NCI-H82 treated with DMSO at 0.1 percent for 48 hours (cell line): ENCODE measurements around the gene SERPINF2.
"Not testable (repeated sequence)": the region's sequence is repeated elsewhere in the genome, so short reads cannot be mapped to it uniquely, and the experiment has no call there.

ENCODE experiments used
- DNase-seq: peaks from one replicate; lab custom pipeline; 2025; ENCODE audit not compliant: unreplicated experiment; lab: John Stamatoyannopoulos, UW

SERPINF2 gene

DNA sequence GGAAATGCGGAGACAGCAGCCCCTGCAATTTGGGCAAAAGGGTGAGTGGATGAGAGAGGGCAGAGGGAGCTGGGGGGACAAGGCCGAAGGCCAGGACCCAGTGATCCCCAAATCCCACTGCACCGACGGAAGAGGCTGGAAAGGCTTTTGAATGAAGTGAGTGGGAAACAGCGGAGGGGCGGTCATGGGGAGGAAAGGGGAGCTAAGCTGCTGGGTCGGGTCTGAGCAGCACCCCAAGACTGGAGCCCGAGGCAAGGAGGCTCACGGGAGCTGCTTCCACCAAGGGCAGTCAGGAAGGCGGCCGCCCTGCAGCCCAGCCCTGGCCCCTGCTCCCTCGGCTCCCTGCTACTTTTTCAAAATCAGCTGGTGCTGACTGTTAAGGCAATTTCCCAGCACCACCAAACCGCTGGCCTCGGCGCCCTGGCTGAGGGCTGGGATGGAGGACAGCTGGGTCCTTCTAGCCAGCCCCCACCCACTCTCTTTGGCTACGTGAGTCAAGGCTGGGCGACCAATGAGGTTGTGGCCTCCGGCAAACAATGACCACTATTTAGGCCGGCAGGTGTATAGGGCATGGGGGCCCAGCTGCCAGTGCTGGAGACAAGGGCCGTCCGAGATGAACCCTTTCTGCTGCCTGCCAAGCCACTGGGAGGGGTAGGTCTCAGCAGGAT is 19.7 kb downstream of the SERPINF2 start:
- no peak for DNase-seq

DNA sequence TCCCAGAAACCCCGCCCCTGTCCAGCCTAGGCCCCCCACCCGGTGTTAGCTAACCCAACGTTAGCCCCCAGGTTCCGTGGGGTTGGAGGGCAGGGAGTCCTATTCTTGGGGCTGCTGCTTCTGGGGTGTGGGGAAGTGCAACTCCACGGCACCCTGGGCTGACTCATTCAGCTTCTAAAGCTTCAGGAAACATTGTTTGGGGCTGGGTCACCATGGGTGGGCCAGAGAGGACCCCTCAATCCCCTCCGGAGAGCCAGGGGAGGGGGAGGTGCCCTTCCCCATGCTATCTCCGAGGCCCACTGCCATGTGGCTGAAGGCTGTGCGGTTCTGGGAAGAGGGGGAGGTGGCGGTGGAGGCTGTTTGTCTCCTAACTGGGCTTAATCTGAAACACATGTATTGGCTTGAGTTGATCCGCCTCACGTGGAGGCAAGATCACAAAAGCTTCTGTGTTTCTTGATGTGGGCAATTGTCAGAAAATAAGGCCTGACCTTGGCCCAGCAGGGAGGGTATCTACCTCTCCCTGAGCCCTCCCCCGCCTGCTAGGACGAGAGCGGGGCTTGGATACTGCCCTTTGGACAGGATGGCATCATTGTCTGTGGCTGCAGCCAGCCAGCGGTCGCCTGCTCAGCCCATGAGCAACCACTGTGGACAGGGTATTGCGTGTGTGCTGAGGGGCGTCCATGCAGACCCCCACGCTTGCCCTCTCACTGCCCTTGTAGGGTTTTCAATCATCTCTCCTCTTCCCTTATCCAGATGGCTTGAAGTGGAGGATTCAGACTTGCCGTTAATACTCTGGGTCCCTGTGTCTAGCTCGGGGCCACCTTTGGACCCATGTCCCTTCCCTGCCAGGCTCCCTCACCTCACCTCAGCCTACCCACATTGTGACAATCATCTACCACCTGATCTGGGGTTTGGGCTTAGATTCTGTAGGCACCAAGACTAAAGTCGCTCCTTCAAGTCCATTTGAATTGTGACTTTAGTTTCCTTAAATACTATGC is 20.5 kb downstream of the SERPINF2 start:
- peak; percentile 81 for DNase-seq

DNA sequence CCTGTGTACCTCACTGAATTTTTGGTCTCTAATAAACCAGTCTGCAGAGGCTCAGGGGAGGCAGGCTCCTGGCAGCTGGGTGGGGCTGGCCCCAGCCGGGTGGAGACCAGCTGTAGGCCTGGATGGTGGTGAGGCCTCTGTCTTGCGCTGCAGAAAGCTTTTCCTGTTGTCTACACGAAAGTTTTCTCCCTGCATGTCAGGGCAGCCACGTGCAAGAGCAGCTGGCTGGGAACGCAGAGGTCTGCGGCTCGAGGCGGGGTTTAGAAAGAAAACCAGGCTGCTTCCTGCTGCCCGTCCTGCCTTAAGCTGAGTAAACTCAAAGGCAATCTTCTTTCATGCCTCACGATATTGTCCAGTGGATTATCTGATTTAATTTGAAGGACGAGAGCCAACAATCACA is 21.6 kb downstream of the SERPINF2 start:
- DNase-seq = peak; percentile 35

DNA sequence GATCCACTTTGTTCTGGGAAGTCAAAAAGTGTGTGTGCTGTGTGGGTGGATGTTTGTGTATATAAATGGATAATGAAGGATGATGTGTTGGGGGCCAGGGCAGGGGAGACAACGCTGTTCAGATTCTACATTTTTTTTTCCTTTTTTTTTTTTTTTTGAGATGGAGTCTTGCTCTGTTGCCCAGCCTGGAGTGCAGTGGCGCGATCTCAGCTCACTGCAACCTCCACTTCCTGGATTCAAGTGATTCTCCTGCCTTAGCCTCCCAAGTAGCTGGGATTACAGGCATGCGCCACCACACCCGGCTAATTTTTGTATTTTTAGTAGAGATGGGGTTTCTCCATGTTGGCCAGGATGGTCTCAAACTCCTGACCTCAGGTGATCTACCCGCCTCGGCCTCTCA is 22.0 kb downstream of the SERPINF2 start:
- DNase-seq = not testable (repeated sequence)

DNA sequence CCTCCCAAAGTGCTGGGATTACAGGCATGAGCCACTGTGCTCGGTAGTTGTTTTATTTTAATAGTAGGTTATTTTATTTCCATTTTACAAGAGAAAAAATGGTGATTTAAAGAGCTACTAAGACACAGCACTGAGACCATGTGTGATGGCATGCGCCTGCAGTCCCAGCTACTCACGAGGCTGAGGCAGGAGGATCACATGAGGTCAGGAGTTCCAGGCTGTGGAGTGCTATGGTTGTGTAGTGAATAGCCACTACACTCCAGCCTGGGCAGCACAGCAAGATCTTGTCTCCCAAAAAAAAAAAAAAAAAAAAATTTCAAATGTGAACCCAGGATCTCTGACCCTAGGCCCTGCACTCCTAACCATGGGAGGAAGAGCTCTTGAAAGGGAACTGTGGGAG is 22.9 kb downstream of the SERPINF2 start:
- DNase-seq = no peak

DNA sequence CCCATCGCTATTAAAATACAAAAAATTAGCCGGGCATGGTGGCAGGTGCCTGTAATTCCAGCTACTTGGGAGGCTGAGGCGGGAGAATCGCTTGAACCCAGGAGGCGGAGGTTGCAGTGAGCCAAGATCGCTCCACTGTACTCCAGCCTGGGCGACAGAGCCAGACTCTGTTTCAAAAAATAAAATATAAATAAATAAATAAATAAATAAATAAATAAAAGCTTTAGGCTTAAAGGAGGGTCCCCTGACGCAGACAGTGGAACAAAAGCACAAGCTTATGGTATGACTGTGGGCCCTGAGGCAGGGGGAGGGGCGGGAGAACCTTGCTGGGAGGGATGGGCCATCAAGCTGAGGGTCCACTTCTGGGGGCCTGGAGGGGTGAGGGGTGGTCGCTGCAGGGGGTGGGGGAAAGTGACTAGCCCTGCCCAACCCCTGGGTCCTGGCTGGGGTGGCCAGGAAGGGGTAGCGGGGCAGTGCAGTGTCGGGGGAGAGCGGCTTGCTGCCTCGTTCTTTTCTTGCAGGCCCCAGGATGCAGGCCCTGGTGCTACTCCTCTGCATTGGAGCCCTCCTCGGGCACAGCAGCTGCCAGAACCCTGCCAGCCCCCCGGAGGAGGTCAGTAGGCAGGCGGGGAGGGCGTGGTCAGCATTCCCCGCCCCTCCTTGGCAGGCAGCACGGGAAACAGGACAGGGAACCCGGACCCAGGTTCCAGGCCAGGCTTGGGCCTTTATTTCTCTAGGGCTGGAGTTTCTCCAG is 23.9 kb downstream of the SERPINF2 start:
- no peak for DNase-seq

DNA sequence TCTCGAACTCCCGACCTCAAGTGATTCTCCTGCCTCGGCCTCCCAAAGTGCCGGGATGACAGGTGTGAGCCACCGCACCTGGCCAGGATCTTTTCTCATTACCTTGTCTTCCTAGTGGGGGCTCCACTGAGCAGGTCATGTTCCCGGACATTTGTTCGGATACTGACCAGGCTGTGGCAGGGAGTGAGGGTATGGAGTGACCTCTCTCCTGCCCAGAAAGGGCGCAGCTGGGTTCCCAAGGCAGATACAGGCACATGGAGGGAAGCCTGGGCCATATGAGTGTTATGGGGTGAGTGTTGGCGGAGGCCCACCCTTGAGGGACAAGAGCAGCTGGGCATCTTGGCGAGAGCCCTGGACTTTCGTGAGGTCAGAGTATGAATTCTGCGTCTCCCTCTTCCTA is 24.7 kb downstream of the SERPINF2 start:
- no peak for DNase-seq

DNA sequence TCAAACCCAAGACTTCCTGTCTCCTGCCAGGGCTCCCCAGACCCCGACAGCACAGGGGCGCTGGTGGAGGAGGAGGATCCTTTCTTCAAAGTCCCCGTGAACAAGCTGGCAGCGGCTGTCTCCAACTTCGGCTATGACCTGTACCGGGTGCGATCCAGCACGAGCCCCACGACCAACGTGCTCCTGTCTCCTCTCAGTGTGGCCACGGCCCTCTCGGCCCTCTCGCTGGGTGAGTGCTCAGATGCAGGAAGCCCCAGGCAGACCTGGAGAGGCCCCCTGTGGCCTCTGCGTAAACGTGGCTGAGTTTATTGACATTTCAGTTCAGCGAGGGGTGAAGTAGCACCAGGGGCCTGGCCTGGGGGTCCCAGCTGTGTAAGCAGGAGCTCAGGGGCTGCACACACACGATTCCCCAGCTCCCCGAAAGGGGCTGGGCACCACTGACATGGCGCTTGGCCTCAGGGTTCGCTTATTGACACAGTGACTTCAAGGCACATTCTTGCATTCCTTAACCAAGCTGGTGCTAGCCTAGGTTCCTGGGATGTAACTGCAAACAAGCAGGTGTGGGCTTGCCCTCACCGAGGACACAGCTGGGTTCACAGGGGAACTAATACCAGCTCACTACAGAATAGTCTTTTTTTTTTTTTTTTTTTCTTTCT is 27.3 kb downstream of the SERPINF2 start:
- no peak for DNase-seq

DNA sequence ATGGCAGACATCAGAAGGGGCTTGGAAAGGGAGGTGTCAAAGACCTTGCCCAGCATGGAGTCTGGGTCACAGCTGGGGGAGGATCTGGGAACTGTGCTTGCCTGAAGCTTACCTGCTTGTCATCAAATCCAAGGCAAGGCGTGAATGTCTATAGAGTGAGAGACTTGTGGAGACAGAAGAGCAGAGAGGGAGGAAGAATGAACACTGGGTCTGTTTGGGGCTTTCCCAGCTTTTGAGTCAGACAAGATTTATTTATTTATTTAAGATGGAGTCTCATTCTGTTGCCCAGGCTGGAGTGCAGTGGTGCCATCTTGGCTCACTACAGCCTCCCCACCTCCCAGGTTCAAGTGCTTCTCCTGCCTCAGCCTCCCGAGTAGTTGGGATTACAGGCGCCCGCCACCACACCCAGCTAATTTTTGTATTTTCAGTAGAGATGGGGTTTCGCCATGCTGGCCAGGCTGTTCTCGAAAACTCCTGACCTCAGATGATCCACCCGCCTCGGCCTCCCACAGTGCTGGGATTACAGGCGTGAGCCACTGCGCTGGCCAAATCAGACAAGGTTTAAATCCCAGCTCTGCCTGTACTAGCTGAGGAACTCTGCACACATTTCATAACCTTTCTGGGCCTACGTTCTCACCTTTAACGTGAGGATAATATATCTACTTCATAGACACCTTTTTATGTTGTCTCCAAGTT is 30.5 kb downstream of the SERPINF2 start:
- DNase-seq = not testable (repeated sequence)

DNA sequence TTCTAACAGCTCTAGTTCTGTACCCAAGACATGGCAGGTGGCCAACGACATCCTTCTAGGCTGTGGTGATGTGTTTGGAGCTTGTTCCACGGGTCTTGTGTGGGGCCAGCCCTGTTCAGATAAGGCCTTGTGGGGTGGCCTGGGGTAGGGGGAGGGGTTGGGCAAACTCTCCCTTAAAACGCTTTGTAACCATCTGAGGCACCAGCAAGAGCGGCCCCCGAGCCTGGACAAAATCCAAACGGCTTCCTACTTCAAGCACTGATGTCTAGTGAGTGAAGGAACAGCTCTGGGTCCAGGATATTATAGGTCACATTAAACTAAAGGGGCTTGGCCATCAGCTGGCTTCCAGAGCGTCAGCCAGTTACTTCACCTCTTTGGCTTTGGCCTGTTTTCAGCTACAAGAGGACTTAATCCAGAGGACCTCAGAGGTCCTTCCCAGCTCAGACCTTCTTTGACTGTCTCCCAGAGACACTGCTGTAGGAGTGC is 31.1 kb downstream of the SERPINF2 start:
- no peak for DNase-seq

DNA sequence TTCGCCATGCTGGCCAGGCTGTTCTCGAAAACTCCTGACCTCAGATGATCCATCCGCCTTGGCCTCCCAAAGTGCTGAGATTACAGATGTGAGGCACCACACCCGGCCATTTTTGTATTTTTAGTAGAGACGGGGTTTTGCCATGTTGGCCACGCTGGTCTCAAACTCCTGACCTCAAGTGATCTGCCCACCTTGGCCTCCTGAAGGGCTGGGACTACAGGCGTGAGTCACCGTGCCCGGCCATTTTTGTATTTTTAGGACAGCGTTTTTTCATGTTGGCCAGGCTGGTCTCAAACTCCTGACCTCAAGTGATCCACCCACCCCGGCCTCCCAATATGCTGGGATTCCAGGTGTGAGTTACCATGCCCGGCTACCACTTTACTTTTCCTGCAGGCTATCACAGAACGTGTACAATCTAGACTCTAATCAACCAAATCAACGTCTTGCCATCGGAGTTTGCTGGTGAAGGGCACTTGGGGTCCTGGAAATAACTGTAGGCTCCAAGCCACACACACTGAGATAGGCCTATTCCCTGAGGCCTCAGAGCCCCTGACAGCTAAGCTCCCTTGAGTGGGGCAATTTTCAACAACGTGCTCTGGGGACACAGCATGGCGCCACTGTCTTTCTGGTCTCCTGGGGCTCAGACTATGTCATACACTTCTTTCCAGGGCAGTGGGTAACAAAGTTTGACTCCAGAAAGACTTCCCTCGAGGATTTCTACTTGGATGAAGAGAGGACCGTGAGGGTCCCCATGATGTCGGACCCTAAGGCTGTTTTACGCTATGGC is 31.9 kb downstream of the SERPINF2 start:
- no peak for DNase-seq

DNA sequence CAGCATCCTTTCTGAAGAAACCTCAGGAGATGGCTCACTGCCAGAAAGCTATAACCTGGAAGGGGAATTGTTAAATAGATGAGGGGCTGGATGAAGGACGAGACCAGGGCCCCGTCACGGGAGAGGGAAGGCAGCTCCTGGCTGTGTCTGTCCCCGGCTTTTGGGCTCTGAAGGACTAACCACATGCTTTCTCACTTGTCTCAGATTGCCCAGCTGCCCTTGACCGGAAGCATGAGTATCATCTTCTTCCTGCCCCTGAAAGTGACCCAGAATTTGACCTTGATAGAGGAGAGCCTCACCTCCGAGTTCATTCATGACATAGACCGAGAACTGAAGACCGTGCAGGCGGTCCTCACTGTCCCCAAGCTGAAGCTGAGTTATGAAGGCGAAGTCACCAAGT is 33.7 kb downstream of the SERPINF2 start:
- DNase-seq = no peak

DNA sequence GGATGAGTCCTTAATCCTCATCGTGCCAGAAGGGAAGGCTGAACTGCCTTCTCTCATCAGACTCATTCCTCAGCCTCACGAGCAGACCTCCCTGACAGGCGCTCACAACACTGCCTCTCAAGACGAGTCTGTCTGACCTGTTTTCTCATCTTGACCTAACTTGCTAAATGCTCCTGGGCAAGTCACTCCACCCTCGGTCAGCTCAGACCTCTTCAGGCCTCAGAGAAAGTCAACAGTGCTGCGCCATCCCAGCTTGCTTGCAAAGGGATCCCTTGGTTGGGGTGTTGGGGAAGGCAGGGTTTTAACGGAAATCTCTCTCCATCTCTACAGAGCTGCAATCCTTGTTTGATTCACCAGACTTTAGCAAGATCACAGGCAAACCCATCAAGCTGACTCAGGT is 34.2 kb downstream of the SERPINF2 start:
- no peak for DNase-seq

DNA sequence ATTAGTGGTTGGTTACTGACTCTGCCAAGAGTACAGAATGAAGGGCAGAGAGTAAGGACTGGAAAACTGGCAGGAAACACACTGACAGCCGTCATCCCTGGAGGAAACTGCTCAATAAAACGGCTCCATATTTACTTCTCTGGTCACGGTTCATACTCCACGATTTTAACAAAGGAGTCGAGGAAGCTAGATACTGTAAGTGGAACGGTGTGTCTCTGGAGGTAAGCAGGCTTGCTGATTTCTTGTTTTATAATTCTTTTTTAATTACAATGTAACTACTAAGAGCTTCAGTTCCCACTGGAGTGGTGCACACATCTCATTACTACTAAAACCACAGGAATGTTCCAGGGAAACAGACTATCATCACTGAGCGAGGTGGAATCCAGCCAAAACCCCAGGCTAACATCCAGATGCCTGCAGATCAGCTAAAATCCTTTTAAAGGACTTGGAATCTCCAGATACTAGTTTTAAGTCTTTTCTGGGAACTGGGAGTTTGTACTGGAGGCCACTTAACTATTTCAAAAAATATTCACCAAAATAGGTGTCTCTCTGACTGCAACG is 37.0 kb downstream of the SERPINF2 start:
- DNase-seq = peak; percentile 28

DNA sequence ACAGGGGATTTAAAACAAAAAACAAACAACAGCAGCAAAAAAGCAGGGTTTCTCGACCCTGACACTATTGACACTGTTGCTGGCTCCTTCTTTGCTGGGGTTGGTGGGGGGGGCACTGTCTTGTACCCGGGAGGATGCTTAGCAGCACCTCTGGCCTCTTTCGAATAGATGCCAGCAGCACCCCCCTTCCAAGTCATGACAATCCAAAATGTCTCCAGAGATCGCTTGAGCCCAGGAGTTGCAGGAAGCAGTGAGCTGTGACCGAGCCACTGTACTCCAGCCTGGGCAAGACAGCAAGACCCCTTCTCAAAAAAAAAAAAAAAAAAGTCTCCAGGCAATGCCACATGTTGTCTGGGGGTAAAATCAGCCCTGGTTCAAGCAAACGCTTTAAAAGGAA is 39.5 kb downstream of the SERPINF2 start:
- no peak for DNase-seq

DNA sequence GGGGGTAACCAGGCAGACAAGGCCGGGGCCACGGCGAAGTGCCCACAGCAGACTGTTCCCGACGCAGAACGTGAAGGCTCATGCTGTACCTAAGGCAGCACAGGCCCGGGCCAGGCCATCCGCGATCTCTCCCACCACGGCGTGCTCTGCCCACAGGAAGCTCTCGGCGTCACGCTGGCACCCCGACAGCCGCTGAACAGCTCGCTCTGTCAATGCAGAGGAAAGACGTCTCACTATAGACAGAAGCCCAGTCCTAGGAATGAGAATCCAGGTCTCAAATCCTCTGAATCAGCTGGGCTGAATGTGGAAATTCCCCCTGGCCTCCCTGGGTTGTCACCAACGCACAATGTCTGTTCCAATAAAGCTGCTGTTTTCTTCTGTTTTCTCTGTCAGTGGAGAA is 40.6 kb downstream of the SERPINF2 start:
- no peak for DNase-seq

DNA sequence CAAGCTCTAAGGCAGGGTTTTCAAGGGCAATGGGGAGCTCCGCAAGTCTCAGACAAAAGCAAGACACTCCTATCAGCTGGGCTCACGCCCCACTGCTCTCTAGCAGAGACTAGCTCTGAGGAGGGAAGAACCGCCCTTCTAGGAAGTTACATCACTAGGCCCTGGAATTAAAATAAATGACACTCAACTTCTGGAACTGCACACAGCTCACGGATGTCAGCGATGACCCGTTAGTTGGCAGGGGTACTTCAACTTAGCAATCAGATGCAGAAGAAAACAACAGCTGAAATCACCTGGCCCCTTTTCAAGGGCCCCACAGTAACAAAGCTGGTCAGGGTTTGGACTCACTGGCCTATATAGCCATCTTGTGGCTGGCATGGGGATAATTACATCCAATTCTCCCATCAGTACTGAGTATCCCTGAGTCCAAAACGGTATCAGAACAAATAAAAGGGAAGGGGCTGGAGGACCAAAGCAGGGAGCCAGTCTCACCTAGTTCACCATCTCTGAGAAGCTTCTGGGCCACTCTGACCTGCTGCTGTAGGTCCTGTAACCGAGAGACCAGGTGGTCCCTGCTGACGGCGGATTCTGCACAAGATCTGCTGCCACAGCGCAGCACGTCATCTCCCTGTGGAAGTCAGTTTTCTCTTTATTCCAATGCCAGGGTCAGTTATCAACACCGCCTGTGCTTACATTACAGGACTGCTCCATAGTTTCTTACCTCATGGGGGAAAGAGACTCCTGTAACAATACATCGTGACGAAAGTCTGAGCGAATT is 41.4 kb downstream of the SERPINF2 start:
- DNase-seq = peak; percentile 26

DNA sequence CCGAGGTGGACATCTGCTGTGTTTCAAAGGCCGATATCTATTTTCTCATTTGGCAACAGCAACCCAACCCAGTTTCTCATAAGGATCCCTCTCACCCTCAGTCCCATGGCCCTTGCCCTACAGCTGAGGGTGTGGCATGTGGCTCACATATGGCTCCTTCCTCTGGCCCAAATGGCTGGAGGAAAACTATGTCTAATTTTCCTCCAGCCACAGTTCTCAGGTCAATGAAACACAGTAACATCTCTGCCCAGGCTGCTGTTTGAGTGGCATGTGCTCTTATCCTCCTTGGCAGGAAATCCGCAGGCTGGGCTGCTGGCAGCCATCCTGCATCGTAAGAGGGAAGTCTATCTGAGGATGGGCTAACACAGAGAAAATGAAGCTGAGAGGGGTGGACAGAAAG is 43.3 kb downstream of the SERPINF2 start:
- DNase-seq = no peak
